CD4-positive, alpha-beta T cell treated with Interleukin-6 at 100 ng/mL for 8 hours (primary cell): ENCODE results near the gene GABRB3.

Source experiments
- DNase-seq: peaks from one replicate; pipeline ENCODE4 v3.0.0-alpha.2; 2020; ENCODE audit warnings: mixed read lengths, low spot score

GABRB3 gene

DNA sequence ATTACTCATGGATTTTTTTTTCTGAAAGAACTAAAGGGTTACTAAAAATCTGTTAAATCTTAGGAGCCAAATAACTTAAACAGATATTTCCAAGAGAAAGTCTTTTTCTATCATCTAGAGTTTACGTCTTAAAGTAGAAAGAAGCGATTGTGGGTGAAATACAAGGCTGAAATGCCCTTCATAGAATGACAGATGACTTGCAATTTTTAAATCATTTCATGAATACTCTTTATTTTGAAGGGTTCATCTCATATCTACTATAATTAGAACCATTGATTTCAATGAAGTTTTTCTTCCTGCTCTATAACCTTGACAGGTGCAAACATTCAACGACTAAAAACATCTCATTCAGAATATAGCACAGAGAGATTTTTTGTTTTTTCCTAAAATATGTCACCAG, 217.0 kb downstream of the GABRB3 start:
- no peak for DNase-seq

- DNase-seq: no peak
These were observed 221.4 kb downstream of the GABRB3 start for GRCh38 chr15:26551473-26551872.

- no peak for DNase-seq
These were observed 222.0 kb downstream of the GABRB3 start for GRCh38 chr15:26550880-26551279.

DNA sequence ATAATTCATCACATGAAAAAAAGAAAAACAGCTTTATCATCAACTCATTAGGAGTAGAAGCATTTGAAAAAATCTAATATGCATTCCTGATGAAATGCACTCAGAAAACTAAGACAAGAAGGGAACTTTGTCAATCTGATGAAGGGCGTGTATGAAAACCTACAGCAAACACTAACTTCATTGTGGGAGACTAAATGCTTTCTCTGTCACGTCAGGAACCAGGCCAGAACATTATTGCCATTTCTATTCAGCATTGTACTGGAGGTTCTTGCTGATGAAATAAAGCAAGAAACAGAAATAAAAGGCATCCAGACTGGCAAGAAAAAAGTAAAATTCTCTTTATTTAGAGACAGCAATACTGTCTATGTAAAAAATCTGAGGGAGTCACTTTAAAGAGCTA, 235.2 kb downstream of the GABRB3 start:
- DNase-seq: no peak

- DNase-seq: no peak
These were observed 241.4 kb downstream of the GABRB3 start for GRCh38 chr15:26531489-26531888.

- DNase-seq: no peak
These were observed 247.8 kb downstream of the GABRB3 start for GRCh38 chr15:26525096-26525495.

- no peak for DNase-seq
These were observed 251.1 kb downstream of the GABRB3 start for GRCh38 chr15:26521691-26522198.

DNA sequence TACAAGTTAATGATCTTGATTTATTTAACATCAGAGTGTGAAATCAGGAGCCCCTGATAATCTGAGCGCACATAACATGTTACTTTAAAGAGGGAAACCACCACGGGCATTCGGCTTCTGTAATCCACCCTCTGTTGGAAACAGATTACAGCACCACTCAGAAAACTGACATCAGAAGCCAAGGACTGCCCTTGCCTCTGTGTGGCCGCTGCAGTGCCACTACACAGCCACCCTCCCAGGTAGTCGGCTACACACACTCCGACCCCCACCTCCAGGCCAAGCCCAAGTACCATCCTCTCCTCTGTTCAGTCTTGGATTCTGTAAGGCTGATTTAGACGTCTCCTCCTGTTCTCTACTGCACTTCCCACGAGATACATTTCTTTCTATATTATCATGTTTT, 251.7 kb downstream of the GABRB3 start:
- no peak for DNase-seq

- DNase-seq: no peak
These were observed 254.0 kb downstream of the GABRB3 start for GRCh38 chr15:26518885-26519284.

GRCh38 chr15:26516102-26516980, 256.5 kb downstream of the GABRB3 start:
- no peak for DNase-seq

DNA sequence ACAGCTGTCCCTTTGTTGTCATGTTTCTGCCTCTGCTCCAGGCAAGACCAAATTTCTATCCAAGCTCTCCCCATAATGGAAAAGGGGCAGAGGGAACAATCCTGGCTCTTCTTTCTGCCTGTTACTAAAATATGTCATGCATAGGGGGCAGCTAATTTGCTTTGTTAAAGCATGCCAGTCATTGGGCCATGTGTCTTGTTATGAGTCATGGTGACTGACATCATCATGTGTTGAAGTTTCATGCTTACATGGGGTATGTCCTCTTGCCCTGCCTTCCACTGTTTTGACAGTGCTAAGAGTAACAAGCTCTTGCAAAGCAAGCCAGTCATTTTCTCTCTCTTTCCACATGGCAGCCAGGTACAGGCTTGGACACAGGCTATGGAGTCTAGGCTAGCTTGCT, 268.9 kb downstream of the GABRB3 start:
- DNase-seq: no peak
